ENCODE results near the gene NEAT1. TPM values are rescaled to one million over a fixed set of nuclear protein-coding genes. Genes with fewer than 3 reads are reported as not detected.

NEAT1 gene
- total and polyA plus RNA-seq, 9 of the 15 experiments (the other 6 are each of a cell fraction or from before 2014, with no cell fraction given), result 20.1 to 389 (median 62.8) TPM

- TF ChIP-seq ID3 (CRISPR knock-in tag; IDR thresholded peaks at IDR 0.05) (no peak), ID3 (tag; IDR thresholded peaks at IDR 0.05) (no peak), HDAC3 (IDR thresholded peaks at IDR 0.05; ENCODE audit: borderline replicate concordance, partially characterized antibody) (no peak), MITF (IDR thresholded peaks at IDR 0.05) (no peak), TAF1 (IDR thresholded peaks at IDR 0.05; ENCODE audit: control insufficient read depth, extremely low read depth, insufficient read depth, low read length, severe bottlenecking) (no peak), SRF (CRISPR knock-in tag; IDR thresholded peaks at IDR 0.05) (no peak), RAD51 (IDR thresholded peaks at IDR 0.05; ENCODE audit: borderline replicate concordance, low read depth) (peak; percentile 40; the same call in 1 of the 2 replicates), BHLHE40 (IDR thresholded peaks at IDR 0.05; ENCODE audit: low read length) (no peak), MYNN (IDR thresholded peaks at IDR 0.05) (no peak), MYNN (CRISPR knock-in tag; IDR thresholded peaks at IDR 0.05) (no peak), XRCC4 (IDR thresholded peaks at IDR 0.05; ENCODE audit: extremely low read depth, insufficient read depth, insufficient read length) (no peak), ZFP30 (CRISPR knock-in tag; IDR thresholded peaks at IDR 0.05; ENCODE audit: borderline replicate concordance) (no peak), GATA2 (CRISPR knock-in tag; IDR thresholded peaks at IDR 0.05) (no peak), E2F4 (CRISPR knock-in tag; IDR thresholded peaks at IDR 0.05; ENCODE audit: low read depth) (0 out of 2 replicates have a peak, but pooled peaks have one; percentile 30)
Measured at GRCh38 chr11:65373839-65374580, 48.6 kb upstream of the NEAT1 start (continued).

All from K562 (cell line).